Neutrophil (primary cell): Measurements from ENCODE around the gene SMAD6.

Experiments
- H3K27ac ChIP-seq: fragments of 200-600 bp; sonication (generic); 2 replicates; pipeline ENCODE4 v1.5.1; 2016; ENCODE audit warnings: mild to moderate bottlenecking, moderate library complexity
- H3K27me3 ChIP-seq: fragments of 200-600 bp; sonication (generic); 2 replicates; pipeline ENCODE4 v1.6.0; 2016; ENCODE audit warnings: mild to moderate bottlenecking
- H3K36me3 ChIP-seq: fragments of 200-600 bp; sonication (generic); 2 replicates; pipeline ENCODE4 v1.5.1; 2017
- H3K4me1 ChIP-seq, 2 experiments: fragments of 200-600 bp in 1 of 2; sonication (generic) in 1 of 2; 1 replicate in 1 of 2; 2 replicates in 1 of 2; pipeline versions ENCODE4 v1.5.1 to v1.6.1; 2013 to 2016; ENCODE audit warnings: low read depth in 1 of 2, low read length in 1 of 2, mild to moderate bottlenecking in 1 of 2, moderate library complexity in 1 of 2; ENCODE audit not compliant: control insufficient read depth in 1 of 2, insufficient read depth in 1 of 2
- H3K4me3 ChIP-seq, 2 experiments: fragments of 200-600 bp in 1 of 2; sonication (generic) in 1 of 2; 1 replicate in 1 of 2; 2 replicates in 1 of 2; pipeline ENCODE4 v1.5.1; 2013 to 2016; ENCODE audit warnings: low read depth in 1 of 2, low read length in 1 of 2, mild to moderate bottlenecking in 1 of 2, moderate library complexity in 1 of 2
- H3K9me3 ChIP-seq: fragments of 200-600 bp; sonication (generic); 2 replicates; pipeline ENCODE4 v1.5.1; 2016
- TF ChIP-seq, protein P1 (sequence below): fragments of 200-600 bp; sonication (generic); IDR thresholded peaks from 2 replicates; pipeline ENCODE4 v1.5.1; 2016; ENCODE audit warnings: antibody characterized with exemption

SMAD6 gene

DNA sequence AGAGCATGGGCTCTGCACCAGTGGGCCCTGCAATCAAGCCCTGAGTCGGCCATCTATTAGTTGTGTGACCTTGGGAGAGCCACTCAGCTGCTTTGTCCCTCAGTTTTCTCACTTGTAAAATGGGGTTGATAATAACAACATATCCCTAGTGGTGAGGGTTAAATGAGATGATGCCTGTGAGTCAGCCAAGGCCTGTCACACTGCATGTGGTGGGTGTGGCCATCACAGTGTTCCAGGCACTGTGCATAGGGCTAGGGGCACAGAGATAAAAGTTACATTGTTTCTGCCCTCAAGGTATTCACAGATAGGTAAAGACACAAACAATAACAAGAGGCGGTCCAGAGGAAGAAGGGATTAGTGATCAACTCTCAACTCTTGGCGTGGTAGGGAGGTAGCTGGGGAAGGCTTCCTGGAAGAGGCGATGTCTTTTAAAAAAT, 19.5 kb downstream of the SMAD6 start:
- H3K9me3 ChIP-seq: no peaks in the 10 kb centered on the region
- no peak overlapping the region for H3K27ac ChIP-seq
- peaks cover 0 to 1% of the 10 kb centered on the region in 2 experiments for H3K4me1 ChIP-seq
- H3K4me3 ChIP-seq: no peak overlapping the region
- H3K27me3 ChIP-seq: peaks cover 7% of the 10 kb centered on the region
- TF ChIP-seq, protein P1, sequence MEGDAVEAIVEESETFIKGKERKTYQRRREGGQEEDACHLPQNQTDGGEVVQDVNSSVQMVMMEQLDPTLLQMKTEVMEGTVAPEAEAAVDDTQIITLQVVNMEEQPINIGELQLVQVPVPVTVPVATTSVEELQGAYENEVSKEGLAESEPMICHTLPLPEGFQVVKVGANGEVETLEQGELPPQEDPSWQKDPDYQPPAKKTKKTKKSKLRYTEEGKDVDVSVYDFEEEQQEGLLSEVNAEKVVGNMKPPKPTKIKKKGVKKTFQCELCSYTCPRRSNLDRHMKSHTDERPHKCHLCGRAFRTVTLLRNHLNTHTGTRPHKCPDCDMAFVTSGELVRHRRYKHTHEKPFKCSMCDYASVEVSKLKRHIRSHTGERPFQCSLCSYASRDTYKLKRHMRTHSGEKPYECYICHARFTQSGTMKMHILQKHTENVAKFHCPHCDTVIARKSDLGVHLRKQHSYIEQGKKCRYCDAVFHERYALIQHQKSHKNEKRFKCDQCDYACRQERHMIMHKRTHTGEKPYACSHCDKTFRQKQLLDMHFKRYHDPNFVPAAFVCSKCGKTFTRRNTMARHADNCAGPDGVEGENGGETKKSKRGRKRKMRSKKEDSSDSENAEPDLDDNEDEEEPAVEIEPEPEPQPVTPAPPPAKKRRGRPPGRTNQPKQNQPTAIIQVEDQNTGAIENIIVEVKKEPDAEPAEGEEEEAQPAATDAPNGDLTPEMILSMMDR: no peak
- no peaks in the 10 kb centered on the region for H3K36me3 ChIP-seq

GRCh38 chr15:66721954-66722353, 19.9 kb downstream of the SMAD6 start:
- Histone ChIP-seq H3K27ac (no peak overlapping the region), H3K27me3 (peaks cover 3% of the 10 kb centered on the region), H3K9me3 (no peaks in the 10 kb centered on the region), H3K4me1 (no peaks in the 10 kb centered on the region), H3K36me3 (no peaks in the 10 kb centered on the region), H3K4me3 (no peak overlapping the region)
- TF ChIP-seq, protein P1: no peak

DNA sequence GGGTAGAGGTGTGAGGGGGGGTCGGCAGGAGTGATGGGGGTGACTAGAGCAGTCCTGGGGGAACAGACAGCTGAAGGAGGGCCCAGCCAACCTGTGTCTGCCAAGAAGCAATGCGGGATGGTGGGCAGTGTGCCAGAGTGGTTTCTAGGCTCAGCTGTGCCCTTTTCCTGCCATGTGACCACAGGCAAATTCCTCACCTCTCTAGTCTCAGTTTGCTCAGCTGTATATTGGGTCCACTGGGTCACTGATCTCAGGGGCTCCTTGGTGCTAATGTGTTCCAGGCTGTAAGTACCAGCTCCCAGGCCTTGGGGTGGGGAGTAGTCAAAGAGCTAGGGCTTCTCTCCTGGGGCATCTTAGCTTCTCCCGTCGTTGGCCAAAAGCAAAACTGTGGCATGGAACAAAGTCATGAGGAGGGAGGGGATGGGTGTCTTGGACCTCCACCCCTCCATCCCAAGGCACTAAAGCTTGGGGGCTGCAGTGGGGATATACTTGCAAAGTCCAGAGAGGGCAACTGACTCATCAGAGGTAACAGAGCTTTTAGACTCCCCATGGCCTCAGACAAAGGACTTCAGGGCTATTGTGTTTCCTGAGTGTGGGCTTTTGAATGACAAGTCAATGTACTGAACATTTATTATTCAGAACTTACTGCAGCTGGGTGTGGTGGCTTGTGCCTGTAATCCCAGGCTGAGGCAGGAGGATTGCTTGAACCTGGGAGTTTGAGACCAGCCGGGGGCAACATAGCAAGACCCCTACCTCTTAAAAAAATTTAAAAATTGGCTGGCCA, 20.9 kb downstream of the SMAD6 start:
- no peaks in the 10 kb centered on the region for H3K27me3 ChIP-seq
- no peak overlapping the region for H3K4me3 ChIP-seq
- no peaks in the 10 kb centered on the region for H3K9me3 ChIP-seq
- no peaks in the 10 kb centered on the region for H3K36me3 ChIP-seq
- H3K4me1 ChIP-seq: no peaks in the 10 kb centered on the region
- no peak overlapping the region for H3K27ac ChIP-seq
- TF ChIP-seq, protein P1: no peak

DNA sequence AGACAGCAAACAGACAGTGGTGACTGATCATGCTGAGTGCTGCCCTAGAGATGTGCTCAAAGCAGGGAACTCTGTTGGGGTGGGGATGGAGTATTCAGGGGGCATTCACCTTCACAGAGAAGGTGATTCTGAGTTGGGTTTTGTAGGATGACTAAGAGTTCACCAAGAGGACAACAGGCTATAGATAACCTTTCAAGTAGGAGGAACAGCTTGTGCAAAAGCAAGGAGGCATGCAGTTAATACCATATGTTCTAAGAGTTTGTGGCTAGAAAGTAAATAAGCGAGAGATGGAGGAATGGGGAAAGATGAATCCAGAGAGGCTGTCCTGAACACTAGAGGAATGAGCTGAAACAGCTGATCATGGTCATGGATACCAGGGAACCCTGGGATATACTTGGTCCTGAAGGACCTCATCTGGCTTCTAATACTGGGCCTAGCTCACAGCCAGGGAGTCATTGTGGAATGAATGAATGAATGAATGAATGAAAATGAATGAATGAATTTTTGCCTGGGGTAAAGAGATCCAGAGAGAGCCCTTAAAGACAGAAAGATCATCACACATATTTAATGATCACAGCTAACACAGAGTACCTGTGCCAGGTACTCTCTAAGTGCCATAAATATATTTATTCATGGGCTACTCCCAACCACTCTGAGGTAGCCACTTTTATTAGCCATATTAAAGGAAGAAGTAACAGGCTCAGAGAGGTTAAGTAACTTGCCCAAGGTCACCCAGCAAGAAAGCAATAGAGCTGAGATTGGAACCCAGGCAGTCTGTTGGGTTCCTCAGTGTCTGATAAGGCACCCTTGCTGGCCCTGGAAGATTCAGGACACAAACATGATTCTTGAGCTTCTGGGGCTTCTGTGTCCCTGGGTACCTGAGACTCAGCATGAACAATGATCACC, 22.0 kb downstream of the SMAD6 start:
- Histone ChIP-seq H3K36me3 (no peaks in the 10 kb centered on the region), H3K9me3 (no peaks in the 10 kb centered on the region), H3K4me1 (no peaks in the 10 kb centered on the region), H3K4me3 (no peak overlapping the region), H3K27me3 (no peaks in the 10 kb centered on the region), H3K27ac (no peak overlapping the region)
- TF ChIP-seq, protein P1: no peak

- Histone ChIP-seq H3K36me3 (no peaks in the 10 kb centered on the region), H3K27me3 (no peaks in the 10 kb centered on the region), H3K27ac (no peak overlapping the region), H3K9me3 (no peaks in the 10 kb centered on the region), H3K4me1 (no peaks in the 10 kb centered on the region), H3K4me3 (no peak overlapping the region)
- TF ChIP-seq, protein P1: no peak
These were observed 22.9 kb downstream of the SMAD6 start for GRCh38 chr15:66724732-66725463.
